Prostate gland (tissue), 2 donors: ENCODE measurements around the gene TP53RK.

Experiments used
- CTCF ChIP-seq, 4 experiments: fragments of 200-600 bp in 2 of 4; fragments of 450-650 bp in 2 of 4; sonication (generic) in 2 of 4; IDR thresholded peaks; 1 replicate in 3 of 4; 2 replicates in 1 of 4; pipeline ENCODE4 v1.5.1; 2016 to 2019; ENCODE audit warnings: antibody characterized with exemption in 4 of 4, mild to moderate bottlenecking in 2 of 4, moderate library complexity in 2 of 4
- POLR2A ChIP-seq: fragments of 450-650 bp; IDR thresholded peaks from one replicate; pipeline ENCODE4 v1.6.1; 2016; ENCODE audit warnings: antibody characterized with exemption, mild to moderate bottlenecking
- POLR2AphosphoS5 ChIP-seq: sonication (generic); formaldehyde crosslinking; IDR thresholded peaks from one replicate; pipeline ENCODE4 v1.6.1; 2017; ENCODE audit warnings: antibody characterized with exemption

GRCh38 chr20:46673394-46674252 is 15.6 kb downstream of the TP53RK start:
- TF ChIP-seq CTCF (IDR thresholded peaks at IDR 0.05) (no peak), POLR2AphosphoS5 (no peak), POLR2A (no peak)
